ENCODE measurements around the gene FGD3.

Gene FGD3

DNA sequence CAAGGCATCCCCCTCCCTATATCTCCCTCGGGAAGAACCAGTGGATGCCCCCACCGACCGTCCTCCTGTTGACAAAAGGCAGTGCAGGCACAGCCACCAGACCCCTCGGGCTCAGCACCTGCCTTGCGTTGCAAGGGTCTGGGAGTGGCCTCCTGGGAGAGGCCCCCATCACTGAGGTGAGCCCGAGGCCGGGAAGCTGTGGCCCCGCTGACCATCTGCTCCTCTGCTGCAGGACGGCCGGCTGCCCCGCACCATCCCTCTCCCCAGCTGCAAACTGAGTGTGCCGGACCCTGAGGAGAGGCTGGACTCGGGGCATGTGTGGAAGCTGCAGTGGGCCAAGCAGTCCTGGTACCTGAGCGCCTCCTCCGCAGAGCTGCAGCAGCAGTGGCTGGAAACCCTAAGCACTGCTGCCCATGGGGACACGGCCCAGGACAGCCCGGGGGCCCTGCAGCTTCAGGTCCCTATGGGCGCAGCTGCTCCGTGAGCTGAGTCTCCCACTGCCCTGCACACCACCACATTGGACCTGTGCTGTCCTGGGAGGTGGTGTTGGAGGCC, 87.9 kb downstream of the FGD3 start:
- no peak for DNase-seq

DNA sequence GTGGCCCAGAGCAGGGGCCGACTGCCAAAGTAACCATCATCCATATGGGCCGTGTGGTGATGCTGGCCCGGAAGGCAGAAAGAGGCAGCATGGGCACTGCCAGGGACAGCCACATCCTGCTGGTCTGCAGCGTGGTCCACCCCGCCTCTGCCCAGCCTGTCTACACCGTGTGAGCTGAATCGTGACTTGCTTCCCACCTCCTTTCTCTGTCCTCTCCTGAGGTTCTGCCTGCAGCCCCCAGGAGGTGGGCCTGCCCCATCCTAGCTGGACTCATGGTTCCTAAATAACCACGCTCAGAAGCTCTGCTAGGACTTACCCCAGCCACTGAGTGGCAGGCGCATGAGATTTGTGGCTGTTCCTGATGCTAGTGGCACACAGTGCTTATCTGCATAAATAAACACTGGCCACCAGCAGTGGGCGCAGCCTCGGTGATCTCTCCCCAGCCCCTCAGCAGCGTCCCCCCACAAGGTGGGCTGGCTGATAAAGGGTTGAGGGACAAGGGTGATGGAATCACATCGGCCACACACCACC, 88.6 kb downstream of the FGD3 start:
- no peak for DNase-seq

DNA sequence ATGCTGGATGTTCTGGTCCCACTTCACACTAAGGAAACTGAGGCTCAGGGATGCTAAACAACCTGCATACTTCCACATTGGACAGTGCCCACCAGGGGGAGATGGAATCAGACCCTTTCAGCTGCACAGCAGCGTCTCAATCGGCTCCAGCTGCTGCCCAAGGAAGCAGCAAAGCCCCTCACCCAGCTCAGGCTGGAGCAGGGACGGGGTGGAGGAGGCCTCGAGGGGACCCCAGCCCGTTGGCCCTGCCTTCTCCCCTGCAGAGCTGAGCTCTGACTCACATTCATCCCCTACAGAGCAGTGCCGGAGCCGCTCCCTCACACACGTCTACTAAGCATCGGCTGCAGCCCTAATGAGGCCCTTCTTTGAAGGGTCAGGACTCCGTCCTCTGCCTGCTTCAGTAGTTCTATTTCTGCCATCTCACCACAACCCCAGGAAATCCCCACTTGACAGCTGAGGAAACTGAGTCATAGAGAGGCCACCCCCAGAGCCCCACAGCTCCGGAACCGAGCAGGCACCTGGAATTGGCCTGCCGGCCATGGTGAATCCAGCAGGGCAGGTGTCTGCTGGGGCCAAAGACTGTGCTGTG, 89.7 kb downstream of the FGD3 start:
- no peak for DNase-seq

DNA sequence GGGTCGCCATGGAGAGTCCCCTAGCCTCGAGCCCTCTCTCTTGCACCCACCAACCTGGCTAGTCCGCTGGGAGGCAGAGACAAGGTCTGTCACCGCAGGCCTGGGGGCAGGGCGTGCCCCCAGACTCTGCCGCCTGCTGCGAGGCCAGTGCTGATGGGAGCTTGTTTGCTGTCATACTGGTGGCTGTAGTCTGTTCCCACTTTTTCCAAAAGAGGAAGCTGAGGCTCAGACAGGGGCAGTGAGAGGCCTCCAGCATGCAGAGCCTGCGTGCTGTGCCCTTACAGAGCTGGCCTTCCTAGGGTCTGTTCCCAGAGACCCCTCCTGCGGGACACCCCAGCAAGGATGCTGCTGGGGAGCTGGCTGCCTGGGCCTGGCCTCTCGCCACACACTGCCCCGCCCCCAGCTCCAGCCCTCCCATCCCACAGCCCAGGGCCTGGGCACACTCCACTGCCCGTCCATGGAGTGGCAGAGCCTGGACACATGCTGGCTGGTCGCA, 90.2 kb downstream of the FGD3 start:
- DNase-seq = no peak

DNA sequence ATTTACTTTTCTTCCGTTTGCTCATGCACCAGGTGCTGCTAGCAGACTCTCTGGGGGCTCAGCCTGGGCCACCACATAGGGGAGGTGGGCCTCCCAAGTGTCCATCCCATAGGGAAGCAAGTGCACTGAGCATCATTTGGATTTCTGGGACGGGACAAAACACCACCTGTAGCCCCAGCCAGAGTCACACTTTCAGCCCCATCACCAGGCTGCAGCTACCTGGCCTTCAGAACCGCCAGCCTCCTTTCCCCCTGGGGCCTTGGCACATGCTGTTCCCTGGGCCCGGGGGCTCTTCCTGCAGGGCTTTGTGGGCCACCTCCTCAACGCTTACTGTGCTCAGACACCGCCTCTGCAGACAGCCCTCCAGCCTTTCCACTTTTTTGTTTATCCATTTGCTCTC, 91.6 kb downstream of the FGD3 start:
- no peak for DNase-seq

DNA sequence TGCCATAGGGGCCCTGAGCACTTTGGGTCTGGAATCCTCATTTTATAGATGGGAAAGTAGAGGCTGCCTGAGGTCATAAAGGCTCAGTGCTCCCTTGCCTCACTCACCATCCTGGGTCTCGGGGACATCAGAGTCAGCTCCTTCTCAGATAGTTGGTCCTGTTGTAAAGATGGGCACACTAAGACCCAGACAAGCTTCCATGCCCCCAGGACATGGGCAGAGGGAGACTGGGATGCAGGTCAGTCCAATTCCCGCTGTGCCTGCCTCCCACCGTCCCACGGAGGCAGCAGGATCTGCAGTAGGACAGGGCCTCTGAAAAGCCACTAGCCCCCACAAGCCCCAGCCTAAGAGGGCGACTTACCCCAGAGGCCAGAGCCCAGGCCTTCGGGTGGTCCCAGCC, 92.1 kb downstream of the FGD3 start:
- DNase-seq = no peak

DNA sequence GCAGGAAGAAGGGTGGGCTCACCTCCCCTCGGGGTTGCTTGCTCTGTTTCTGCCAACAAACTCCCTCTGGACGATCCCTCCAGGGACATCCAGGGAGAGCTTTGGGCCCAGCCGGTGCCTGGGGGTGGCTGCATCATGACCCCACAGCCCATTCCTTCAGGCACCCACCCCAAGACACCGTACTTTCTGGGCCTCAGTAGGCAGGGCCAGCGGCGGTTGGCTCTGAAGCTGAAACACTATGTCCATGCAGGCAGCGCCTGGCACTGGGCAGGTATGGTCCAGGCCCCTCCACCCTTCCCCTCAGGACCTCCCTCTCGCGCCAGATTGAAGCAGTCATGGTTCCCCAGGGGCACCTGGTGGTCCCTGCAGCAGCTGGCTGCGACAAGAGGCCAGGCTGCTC, 92.7 kb downstream of the FGD3 start:
- no peak for DNase-seq

DNA sequence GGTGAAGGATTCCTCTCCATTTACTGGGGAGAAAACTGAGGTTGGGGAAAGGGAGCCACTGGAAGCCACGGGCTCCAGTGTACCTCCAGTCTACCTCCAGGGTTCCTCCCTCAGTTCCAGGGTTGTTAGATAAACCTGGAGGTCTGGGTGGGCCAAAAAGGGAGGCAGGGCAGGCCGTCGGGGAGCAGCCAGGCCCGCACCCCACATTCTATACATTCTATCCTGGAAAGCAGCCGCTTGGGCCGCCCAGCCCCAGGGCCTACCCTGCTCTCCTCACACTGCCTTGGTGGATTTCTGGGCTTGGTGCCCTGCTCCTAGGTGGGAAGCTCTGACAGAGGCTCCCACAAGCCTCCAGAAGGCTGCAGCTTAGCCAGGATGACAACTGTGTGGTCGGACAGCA, 93.1 kb downstream of the FGD3 start:
- no peak for DNase-seq

DNA sequence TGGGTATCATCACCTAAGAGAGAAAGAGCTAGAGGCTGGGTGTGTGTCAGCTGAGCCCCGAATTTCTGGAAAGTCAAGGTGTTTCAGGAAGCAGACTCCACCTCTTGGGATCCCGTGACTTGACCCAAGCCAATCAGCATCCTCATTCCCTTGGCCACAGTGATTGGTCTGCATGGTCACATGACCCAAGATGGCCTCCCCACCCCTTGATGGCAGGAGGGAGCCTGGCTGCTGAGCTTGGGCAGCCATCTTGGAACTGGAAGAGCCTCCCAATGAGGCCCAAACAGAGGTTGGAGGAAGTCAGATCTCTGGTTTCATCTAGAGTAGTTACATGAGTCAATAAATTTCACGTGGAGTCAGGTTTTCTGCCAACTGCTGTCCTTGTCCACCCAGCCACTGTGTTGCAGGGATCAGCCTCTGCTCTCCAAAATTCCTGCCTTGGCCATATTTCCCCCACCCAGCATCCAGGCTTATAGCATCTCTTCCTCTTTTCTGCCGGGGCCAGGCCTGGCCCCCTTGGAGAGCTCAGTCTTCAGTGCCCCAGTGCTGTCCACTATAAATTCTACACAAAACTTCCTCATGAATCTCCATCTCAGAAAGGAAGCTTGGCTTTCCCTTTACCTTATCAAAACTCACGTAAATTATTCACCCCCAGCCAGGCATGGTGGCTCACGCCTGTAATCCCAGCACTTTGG, 93.9 kb downstream of the FGD3 start:
- peak; percentile 37 for DNase-seq

DNA sequence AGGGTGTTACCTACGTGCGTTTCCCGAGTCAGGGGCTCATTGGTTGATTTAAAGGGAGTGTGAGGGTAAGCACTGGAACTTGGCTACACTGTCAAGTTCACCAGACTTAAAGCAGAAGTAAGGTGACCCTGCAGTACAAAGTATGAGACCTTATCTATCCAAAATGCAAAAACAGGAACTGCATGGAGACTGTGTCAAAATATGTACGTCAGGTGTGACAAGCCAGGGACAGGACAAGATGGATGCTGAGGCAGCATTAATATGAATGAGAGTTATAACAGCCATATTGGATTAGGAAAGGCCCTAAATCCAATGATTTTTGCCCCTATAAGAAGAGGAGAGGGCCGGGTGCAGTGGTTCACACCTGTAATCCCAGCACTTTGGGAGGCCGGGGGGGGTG, 95.8 kb downstream of the FGD3 start:
- no peak for DNase-seq

DNA sequence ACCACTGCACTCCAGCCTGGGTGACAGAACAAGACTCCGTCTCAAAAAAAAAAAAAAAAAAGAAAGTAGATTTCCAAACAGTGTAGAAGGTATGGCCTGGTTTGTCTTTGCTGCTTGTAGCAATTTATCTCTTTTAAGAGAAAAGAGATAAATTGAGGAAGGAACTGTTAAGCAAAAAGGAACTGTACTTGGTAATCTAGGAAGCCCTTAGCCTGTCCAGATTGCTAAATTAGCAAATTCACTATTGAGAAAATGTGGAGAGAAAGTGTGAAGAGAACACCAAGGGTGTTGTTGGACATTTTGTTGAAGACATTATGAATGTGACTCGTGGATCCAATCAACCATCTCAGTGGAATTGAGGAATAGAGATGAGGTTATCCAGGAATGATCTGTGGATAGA, 98.2 kb downstream of the FGD3 start:
- DNase-seq = no peak

DNA sequence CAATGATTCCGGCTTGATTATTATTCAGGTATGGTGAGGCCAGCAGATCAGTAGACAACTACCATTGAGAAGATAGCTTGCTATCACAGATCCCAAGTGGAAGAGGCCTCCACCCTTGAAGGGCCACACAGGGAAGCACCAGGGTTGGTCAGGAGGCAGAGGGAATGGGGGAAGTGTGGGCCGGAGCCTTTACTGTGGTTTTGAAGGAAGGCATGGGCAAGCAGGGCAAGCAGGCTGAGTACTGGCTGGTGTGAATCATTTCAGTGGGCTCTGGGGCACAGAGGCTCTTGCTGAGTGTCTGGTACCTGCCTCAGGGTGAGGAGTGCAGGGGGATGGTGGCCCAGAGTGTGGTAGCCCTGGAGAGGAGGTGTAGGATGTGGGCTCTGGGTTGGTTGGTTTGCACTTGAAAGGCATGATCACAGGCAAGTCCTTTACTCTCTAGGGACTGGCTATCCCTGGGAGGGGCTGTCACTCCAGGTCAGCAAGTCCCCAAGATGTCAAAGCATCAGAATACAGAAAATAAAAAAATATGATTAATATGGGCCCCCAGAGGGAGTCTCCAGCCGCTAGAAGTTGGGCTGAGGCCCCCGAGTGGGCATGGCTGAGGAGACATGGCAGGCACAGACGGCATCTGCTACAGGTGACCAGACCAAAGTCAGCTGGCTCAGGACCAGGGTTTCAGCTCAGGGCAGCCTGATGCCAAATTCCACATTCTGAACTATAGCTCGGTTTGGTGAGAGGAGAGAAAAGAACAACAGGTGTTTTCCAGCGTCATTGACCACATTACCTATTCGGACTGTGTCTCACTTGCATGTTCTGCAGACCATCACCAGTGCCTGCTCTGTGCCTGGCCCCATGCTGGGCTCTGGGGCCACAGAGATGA, 101.5 kb downstream of the FGD3 start:
- no peak for DNase-seq

DNA sequence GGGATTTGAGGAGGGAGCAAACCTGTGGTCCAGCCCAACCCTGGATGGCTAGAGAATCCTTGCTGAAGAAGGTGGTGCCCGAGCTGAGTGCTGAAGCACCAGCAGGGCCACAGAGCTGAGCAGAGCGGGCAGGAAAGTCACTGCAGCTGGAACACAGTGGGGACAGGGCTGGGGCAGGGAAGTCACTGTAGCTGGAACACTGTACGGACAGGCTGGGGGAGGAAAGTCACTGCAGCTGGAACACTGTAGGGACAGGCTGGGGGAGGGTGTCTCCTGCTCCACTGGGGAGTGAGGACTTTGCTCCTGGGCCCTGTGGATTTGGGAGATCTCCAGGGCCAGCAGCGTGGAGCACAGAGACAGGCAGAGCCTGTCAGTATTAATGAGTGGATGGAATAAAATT, 102.2 kb downstream of the FGD3 start:
- no peak for DNase-seq

DNA sequence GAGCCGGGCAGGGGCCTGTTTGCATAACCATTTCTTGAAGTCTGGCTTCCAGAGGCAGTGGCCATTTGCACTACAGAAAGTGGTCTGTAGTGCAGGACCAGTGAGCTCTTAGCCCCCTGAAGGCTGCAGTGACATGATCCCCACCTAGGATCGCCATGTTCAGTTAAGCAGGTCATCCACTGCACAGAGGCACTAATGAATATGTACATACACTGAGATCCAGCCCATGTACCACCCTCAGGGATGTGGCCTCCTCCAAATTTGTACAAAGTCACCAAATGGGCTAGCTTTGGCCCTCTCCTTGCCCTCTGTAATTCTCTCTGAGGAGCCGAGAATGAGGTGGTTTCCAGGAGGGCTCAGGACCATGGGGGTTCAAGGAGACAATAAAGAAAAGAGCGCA, 102.9 kb downstream of the FGD3 start:
- no peak for DNase-seq

DNA sequence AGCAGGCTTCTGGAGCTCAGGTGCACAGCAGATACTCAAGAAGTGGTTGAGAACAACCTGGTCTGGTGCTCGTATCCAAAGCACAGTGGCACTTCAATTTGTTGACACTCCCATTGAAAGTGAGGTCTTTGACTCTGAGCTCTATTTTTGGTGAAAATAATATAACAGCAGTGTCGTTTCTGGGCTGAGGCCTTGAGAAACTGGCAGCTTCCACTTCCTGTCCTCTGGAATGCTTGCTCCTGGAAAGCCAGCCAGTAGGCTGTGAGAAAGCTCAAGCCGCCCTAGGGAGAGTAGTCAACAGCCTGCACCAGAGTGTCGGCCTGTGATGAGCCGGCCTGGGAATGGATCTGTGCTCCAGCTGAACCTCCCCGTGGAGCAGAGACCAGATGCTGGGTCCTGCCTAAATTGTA, 104.4 kb downstream of the FGD3 start:
- DNase-seq = no peak

DNA sequence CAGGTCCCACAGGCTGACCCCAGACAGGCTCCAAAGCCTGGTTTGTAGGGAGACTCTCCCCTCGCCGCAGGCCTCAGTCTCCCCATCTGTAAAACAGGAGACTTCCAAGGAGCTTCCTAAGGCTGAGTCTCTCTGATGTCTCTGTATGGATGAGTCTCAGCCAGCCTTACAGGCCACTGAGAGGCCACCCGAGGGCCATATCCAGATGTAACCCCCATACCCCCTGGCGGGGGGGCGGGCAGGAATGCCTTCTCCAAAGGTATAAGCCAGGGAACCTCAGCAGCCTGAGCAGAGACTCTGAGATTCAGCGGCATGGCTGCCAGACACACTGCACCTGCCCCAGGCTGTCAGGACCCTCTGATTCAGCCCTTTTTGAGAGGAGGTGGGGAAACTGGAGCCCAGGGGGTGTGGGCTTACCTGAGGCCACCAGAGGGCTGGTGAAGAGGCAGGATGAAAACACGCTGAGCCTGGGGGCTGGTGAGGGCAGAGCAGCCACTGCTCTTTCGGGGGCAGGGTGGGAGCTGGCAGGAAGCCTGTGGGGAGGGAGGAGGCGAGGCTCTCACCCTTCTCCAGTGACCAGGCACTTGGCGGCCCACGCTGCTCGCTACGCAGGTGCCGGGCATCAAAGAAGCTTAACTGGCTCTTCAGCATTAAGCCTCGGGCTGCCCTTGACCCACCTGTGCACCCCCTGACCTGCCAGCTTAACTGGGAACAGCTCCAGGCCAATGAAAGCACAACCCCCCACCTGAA, 105.6 kb downstream of the FGD3 start:
- DNase-seq = no peak

DNA sequence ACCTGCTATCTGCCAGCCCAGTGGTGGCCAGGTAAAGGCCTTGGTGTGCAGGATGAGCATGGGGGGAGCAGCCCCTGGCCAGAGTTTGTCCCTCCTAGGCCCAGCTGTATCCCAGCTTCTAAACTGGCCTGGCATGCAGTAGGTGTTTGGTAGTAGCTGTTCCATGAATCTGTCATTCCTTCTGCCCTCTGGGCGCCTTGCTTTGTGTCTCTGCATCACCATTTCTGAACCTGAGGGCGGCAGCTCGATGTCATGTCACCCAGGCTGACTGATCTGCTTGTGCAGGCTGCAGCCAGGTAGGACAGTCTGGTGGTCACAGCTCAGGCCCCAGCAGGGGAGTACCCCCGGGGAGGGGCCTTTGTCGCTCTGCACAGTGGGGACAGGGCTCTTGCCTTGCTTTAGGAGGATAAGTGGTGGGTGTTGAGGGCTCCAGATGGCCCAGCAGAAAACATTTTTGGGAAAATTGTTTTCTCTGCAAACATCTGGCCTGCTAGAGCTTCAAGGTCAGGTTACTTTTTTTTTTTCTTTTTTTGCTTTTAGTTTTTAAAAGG, 106.5 kb downstream of the FGD3 start:
- DNase-seq = no peak

DNA sequence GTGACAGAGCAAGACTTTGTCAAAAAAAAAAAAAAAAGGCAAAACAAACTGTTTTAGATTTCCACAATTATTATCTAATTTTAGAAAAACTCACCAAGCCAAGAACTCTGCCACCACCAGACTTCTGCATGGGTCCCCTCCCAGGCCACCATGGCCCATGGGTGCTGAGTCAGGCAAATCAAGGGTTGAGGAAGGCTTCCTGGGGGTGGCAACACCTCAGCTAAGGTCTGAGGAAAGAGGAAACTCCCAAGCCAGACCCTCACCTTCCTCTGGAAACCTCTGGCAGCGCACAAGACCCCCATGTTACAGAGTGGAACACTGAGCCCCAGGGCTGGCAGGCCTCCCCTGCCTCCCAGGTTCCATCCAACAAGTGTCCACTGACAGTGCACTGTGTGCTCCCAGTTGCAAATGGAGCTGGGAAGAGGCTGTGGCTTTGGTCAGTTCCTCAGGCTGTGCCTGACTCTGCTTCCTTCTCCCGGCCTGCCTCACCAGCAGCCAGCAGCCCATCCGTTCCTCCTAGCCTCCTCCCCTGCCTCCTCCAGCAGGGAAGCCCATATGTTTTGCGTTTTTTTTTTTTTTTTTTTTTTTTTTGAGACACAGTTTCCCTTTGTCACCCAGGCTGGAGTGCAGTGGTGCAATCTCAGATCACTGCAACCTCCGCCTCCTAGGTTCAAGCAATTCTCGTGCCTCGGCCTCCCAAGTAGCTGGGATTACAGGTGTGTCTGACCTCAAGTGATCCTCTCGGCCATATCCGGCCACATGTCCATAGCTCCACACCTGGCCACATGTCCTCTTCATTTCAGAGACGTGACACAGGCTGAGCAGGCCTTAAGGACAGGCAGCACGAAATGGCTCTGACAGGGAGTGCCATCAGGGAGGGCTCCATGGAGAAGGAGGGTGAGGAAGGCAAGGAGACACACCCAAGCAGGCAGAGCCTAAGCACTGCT, 107.7 kb downstream of the FGD3 start:
- no peak for DNase-seq

DNA sequence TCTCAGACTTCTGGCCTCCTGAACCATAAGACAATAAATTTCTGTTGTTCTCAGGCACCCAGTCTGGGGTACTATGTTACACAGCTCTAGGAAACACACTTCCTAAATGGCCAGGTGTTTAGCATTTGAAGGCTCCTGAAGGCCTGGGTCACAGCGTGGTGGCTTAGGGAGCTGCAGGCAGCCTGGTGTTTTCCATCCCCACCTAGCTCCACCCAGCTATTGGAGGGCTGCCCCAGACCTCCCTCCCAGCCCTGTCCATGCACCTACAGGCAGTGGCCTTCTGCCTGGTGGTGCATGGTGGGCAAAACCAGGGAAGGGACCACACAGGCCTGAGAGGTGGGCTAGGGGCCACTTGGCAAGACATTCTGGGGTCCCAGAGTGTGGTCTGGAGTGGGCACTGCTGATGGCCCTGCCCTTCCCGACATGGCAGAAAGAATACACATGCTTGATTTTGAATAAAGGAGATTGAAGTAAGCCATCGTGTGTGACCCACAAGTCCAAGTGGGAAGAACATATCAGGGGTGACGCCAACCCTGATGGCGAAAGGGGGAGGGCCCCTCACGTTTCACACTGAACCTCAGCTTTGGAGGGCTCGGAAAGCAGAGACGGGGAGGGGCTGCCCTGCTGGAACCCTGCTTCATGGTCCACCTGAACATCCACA, 109.8 kb downstream of the FGD3 start:
- DNase-seq = no peak

DNA sequence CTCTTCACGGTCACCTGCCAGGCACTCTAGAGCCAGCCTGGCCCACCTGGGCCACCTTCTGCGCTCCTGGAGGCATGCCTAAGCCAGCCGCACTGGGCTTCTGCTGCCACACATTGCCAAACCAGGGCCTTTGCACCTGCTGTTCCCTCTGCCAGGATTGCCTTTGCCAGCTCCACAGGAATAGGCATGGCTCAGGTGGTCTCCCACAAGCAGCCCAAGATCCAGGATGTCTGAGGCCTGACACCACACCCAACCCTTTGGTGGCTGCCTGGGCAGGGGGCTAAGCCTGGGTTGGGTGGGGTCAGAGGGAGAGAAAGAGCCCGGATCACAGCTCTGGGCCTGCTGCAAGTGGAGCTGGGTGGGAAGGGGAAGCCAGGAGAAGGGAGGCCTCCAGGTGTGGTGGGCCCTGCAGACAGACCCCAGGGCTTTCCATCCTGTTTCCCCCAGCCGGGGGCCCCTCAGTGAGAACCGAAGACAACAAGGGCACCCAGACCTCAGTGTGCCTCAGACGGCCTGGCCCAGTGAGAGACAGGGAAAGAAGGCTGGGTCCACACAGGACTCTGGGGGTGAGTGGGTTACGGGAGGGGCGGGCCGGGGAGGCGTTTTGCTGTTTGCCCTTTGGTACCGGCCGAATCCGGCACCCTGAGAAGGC, 110.5 kb downstream of the FGD3 start:
- no peak for DNase-seq

All from activated CD4-positive, alpha-beta T cell treated with anti-CD3 and anti-CD28 coated beads, Interleukin-10, Interleukin-2, amounts not matched to agents 100 ng/mL and 50 ng/mL, durations not matched to agents 16 hours and 8 hours (primary cell).